Measurements from ENCODE around the gene CFAP299.

Gene CFAP299

DNA sequence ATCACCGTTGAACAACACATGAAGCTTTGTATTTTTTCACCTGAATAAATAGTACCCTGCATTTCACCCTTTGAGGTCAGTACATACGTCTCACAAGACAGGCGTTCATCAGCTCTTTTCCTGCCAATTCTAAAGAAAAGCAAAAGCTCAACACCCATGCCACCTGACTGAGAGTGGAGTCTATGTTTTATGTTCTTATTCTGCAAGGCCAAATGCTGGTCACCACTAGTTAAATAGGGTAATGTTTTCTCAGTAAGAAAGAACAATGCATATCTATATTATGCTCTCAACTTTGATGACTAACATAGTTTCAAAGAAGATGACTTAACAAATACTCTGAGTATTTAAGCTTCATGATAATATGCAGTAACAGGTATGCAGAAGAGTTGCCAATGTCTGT lies 358.6 kb downstream of the CFAP299 start:
- Histone ChIP-seq H3K27me3 (ENCODE audit: insufficient read depth, low read length) (no peaks in the 10 kb centered on the region), H3K36me3 (ENCODE audit: insufficient read depth, low read depth, low read length) (no peaks in the 10 kb centered on the region), H3K9ac (ENCODE audit: low read depth, low read length) (no peak overlapping the region), H3K4me1 (ENCODE audit: insufficient read depth, low read length) (no peaks in the 10 kb centered on the region), H3K27ac (ENCODE audit: low read length) (no peak overlapping the region), H3K4me3 (ENCODE audit: low read length) (no peak overlapping the region), H3K9me3 (ENCODE audit: insufficient read depth, low read depth, low read length) (no peaks in the 10 kb centered on the region)

DNA sequence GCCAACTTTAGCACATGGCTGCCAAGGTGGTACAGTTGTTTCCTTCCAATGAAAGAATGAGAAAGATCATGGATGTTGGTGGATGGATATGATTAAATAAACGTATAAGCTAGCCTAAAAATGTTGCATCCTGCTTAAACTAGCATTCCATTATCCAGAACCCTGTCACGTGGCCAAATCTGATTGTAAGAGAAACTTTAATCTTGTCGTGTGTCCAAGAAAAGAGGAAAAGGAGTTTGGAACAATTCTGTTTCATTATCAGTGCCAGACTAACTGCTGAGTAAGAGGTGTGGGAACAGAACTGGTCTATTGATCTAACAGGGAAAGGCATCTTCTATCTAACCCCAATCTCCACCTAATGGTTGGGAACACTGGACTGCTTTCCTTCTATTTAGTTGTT lies 369.8 kb downstream of the CFAP299 start:
- Histone ChIP-seq H3K9ac (ENCODE audit: low read depth, low read length) (no peak overlapping the region), H3K27ac (ENCODE audit: low read length) (no peak overlapping the region), H3K36me3 (ENCODE audit: insufficient read depth, low read depth, low read length) (no peaks in the 10 kb centered on the region), H3K4me3 (ENCODE audit: low read length) (no peak overlapping the region), H3K9me3 (ENCODE audit: insufficient read depth, low read depth, low read length) (no peaks in the 10 kb centered on the region), H3K27me3 (ENCODE audit: insufficient read depth, low read length) (no peaks in the 10 kb centered on the region), H3K4me1 (ENCODE audit: insufficient read depth, low read length) (no peaks in the 10 kb centered on the region)

- Histone ChIP-seq H3K36me3 (ENCODE audit: insufficient read depth, low read depth, low read length) (no peaks in the 10 kb centered on the region), H3K27me3 (ENCODE audit: insufficient read depth, low read length) (no peaks in the 10 kb centered on the region), H3K9ac (ENCODE audit: low read depth, low read length) (no peak overlapping the region), H3K4me3 (ENCODE audit: low read length) (no peak overlapping the region), H3K9me3 (ENCODE audit: insufficient read depth, low read depth, low read length) (no peaks in the 10 kb centered on the region), H3K4me1 (ENCODE audit: insufficient read depth, low read length) (no peaks in the 10 kb centered on the region), H3K27ac (ENCODE audit: low read length) (no peak overlapping the region)
Measured at GRCh38 chr4:80709082-80709869, 373.7 kb downstream of the CFAP299 start.

- H3K27me3 ChIP-seq (ENCODE audit: insufficient read depth, low read length) = no peaks in the 10 kb centered on the region
- no peaks in the 10 kb centered on the region for H3K9me3 ChIP-seq (ENCODE audit: insufficient read depth, low read depth, low read length)
- H3K4me3 ChIP-seq (ENCODE audit: low read length) = no peak overlapping the region
- no peaks in the 10 kb centered on the region for H3K36me3 ChIP-seq (ENCODE audit: insufficient read depth, low read depth, low read length)
- no peaks in the 10 kb centered on the region for H3K4me1 ChIP-seq (ENCODE audit: insufficient read depth, low read length)
- no peak overlapping the region for H3K27ac ChIP-seq (ENCODE audit: low read length)
- no peak overlapping the region for H3K9ac ChIP-seq (ENCODE audit: low read depth, low read length)
Measured at GRCh38 chr4:80710748-80711451, 375.4 kb downstream of the CFAP299 start.

DNA sequence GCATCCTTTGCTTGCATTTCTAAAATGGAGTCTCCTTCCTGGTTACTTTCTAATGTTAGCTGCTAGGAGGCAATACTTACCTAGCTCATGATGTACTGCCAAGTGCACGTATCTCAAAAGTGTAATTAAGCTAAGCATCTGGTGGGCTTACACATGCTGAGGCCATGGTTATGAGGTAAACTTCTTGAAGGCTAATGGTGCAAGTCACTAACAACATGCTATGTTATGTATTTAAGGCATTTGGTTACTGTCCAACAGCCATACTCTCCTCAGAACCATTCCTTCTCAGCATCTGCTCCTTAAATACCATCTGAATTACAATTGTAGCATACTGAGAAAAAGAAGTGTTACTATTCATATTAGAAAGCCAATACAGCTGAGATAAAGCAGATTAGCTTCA lies 376.4 kb downstream of the CFAP299 start:
- H3K9ac ChIP-seq (ENCODE audit: low read depth, low read length) = no peak overlapping the region
- no peak overlapping the region for H3K27ac ChIP-seq (ENCODE audit: low read length)
- H3K36me3 ChIP-seq (ENCODE audit: insufficient read depth, low read depth, low read length) = no peaks in the 10 kb centered on the region
- H3K4me3 ChIP-seq (ENCODE audit: low read length) = no peak overlapping the region
- no peaks in the 10 kb centered on the region for H3K27me3 ChIP-seq (ENCODE audit: insufficient read depth, low read length)
- no peaks in the 10 kb centered on the region for H3K4me1 ChIP-seq (ENCODE audit: insufficient read depth, low read length)
- no peaks in the 10 kb centered on the region for H3K9me3 ChIP-seq (ENCODE audit: insufficient read depth, low read depth, low read length)

DNA sequence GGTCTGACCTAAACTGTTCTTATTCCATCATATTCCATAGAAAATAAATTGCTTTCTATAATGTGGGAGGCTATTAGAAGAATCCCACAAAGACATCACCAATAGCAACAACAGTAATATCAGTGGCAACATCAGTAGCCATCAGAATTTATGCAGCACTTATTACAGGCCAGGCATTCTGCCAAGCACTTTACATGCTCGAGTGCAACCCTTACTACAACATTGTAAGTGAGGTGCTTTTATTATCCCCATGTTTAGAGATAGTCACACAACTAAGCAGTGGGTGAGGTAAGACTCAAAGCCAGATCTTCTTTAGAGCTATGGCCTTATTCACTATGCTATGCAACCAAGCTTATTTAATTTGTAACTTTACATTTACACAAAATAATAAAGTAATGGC lies 377.9 kb downstream of the CFAP299 start:
- no peak overlapping the region for H3K9ac ChIP-seq (ENCODE audit: low read depth, low read length)
- no peak overlapping the region for H3K4me3 ChIP-seq (ENCODE audit: low read length)
- H3K27ac ChIP-seq (ENCODE audit: low read length) = no peak overlapping the region
- H3K9me3 ChIP-seq (ENCODE audit: insufficient read depth, low read depth, low read length) = no peaks in the 10 kb centered on the region
- no peaks in the 10 kb centered on the region for H3K36me3 ChIP-seq (ENCODE audit: insufficient read depth, low read depth, low read length)
- no peaks in the 10 kb centered on the region for H3K4me1 ChIP-seq (ENCODE audit: insufficient read depth, low read length)
- no peaks in the 10 kb centered on the region for H3K27me3 ChIP-seq (ENCODE audit: insufficient read depth, low read length)

DNA sequence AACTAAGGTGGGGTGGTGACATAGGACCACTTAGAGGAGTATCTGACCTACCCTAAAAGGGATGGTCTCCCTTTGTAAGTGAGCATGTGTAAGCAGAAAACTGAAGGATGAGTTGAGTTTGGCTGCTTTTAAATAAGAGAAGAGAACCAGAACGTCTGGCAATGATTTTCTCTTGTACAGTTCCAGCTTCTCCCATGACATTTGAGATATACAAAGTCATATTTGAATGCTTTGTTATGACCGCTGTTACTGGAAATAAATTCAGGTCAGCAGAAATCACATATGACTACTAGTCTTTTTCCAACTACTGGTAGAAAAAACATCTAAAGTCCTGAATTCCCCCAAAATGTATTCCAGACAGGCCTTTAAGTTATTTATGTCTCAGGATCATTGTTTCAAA lies 381.7 kb downstream of the CFAP299 start:
- Histone ChIP-seq H3K9ac (ENCODE audit: low read depth, low read length) (no peak overlapping the region), H3K36me3 (ENCODE audit: insufficient read depth, low read depth, low read length) (no peaks in the 10 kb centered on the region), H3K4me1 (ENCODE audit: insufficient read depth, low read length) (no peaks in the 10 kb centered on the region), H3K4me3 (ENCODE audit: low read length) (no peak overlapping the region), H3K27me3 (ENCODE audit: insufficient read depth, low read length) (no peaks in the 10 kb centered on the region), H3K9me3 (ENCODE audit: insufficient read depth, low read depth, low read length) (no peaks in the 10 kb centered on the region), H3K27ac (ENCODE audit: low read length) (no peak overlapping the region)

GRCh38 chr4:80726471-80726870 lies 390.9 kb downstream of the CFAP299 start:
- no peaks in the 10 kb centered on the region for H3K36me3 ChIP-seq (ENCODE audit: insufficient read depth, low read depth, low read length)
- H3K4me3 ChIP-seq (ENCODE audit: low read length) = no peak overlapping the region
- no peaks in the 10 kb centered on the region for H3K9me3 ChIP-seq (ENCODE audit: insufficient read depth, low read depth, low read length)
- no peaks in the 10 kb centered on the region for H3K4me1 ChIP-seq (ENCODE audit: insufficient read depth, low read length)
- H3K27me3 ChIP-seq (ENCODE audit: insufficient read depth, low read length) = peaks cover 10% of the 10 kb centered on the region
- no peak overlapping the region for H3K9ac ChIP-seq (ENCODE audit: low read depth, low read length)
- no peak overlapping the region for H3K27ac ChIP-seq (ENCODE audit: low read length)

DNA sequence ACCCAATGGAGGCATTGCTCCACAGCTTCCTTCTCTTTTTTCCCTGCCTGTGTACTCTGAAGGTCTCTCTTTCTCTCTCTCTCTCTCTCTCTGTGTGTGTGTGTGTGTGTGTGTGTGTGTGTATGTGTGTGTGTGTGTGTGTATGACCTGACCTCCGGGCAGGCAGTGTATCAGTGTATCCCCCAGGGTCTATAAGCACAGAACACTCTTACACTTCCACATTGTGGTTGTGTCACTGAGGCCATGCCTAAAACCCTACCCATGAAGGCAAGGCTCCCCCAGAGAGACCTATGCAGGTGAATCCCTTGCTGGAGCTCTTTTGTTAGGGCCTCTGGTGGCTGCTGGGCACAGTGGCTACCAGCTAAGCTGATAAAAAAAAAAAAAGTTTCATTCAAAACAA lies 394.6 kb downstream of the CFAP299 start:
- no peak overlapping the region for H3K27ac ChIP-seq (ENCODE audit: low read length)
- peaks cover 10% of the 10 kb centered on the region for H3K27me3 ChIP-seq (ENCODE audit: insufficient read depth, low read length)
- H3K4me1 ChIP-seq (ENCODE audit: insufficient read depth, low read length) = no peaks in the 10 kb centered on the region
- no peak overlapping the region for H3K4me3 ChIP-seq (ENCODE audit: low read length)
- H3K9me3 ChIP-seq (ENCODE audit: insufficient read depth, low read depth, low read length) = no peaks in the 10 kb centered on the region
- no peaks in the 10 kb centered on the region for H3K36me3 ChIP-seq (ENCODE audit: insufficient read depth, low read depth, low read length)
- H3K9ac ChIP-seq (ENCODE audit: low read depth, low read length) = no peak overlapping the region

GRCh38 chr4:80731436-80731835 lies 395.9 kb downstream of the CFAP299 start:
- Histone ChIP-seq H3K27me3 (ENCODE audit: insufficient read depth, low read length) (no peaks in the 10 kb centered on the region; the same call in 1 of the 2 replicates), H3K4me1 (ENCODE audit: insufficient read depth, low read length) (no peaks in the 10 kb centered on the region), H3K9me3 (ENCODE audit: insufficient read depth, low read depth, low read length) (no peaks in the 10 kb centered on the region), H3K36me3 (ENCODE audit: insufficient read depth, low read depth, low read length) (no peaks in the 10 kb centered on the region), H3K4me3 (ENCODE audit: low read length) (no peak overlapping the region), H3K27ac (ENCODE audit: low read length) (no peak overlapping the region), H3K9ac (ENCODE audit: low read depth, low read length) (no peak overlapping the region)

GRCh38 chr4:80732010-80732409 lies 396.5 kb downstream of the CFAP299 start:
- Histone ChIP-seq H3K4me3 (ENCODE audit: low read length) (no peak overlapping the region), H3K4me1 (ENCODE audit: insufficient read depth, low read length) (no peaks in the 10 kb centered on the region), H3K27ac (ENCODE audit: low read length) (no peak overlapping the region), H3K9me3 (ENCODE audit: insufficient read depth, low read depth, low read length) (no peaks in the 10 kb centered on the region), H3K9ac (ENCODE audit: low read depth, low read length) (no peak overlapping the region), H3K36me3 (ENCODE audit: insufficient read depth, low read depth, low read length) (no peaks in the 10 kb centered on the region), H3K27me3 (ENCODE audit: insufficient read depth, low read length) (no peaks in the 10 kb centered on the region)

GRCh38 chr4:80740375-80740774 lies 404.8 kb downstream of the CFAP299 start:
- Histone ChIP-seq H3K36me3 (ENCODE audit: insufficient read depth, low read depth, low read length) (no peaks in the 10 kb centered on the region), H3K9ac (ENCODE audit: low read depth, low read length) (no peak overlapping the region), H3K27ac (ENCODE audit: low read length) (no peak overlapping the region), H3K4me3 (ENCODE audit: low read length) (no peak overlapping the region), H3K27me3 (ENCODE audit: insufficient read depth, low read length) (no peaks in the 10 kb centered on the region), H3K4me1 (ENCODE audit: insufficient read depth, low read length) (no peaks in the 10 kb centered on the region), H3K9me3 (ENCODE audit: insufficient read depth, low read depth, low read length) (no peaks in the 10 kb centered on the region)
